Caco-2 (cell line): Measurements from ENCODE around the gene SORL1-AS1.

Experiments
- BruUV-seq: library from RNA; stranded (reverse); fragments of 400-500 nt; replicated peaks from 2 replicates; lab custom pipeline; 2021; lab: Mats Ljungman, UMichigan
- CTCF ChIA-PET: fragments of 300-600 bp; sonication (Branson Sonifier 250); formaldehyde crosslinking; loops from one replicate; lab custom pipeline; 2022; ENCODE audit warnings: antibody characterized with exemption; lab: Charles Lee
- POLR2A ChIA-PET: fragments of 300-600 bp; sonication (Branson Sonifier 250); formaldehyde crosslinking; loops from one replicate; lab custom pipeline; 2022; ENCODE audit warnings: antibody characterized with exemption; lab: Charles Lee
- DNase-seq, 2 experiments: peaks; one replicate each; pipeline versions ENCODE4 v3.0.0 to v3.0.0-alpha.2; 2020 to 2022
- H3K27me3 ChIP-seq: replicated peaks from 2 replicates; pipeline ENCODE4 v1.6.0; 2011; ENCODE audit warnings: low read length; ENCODE audit not compliant: control insufficient read depth, insufficient read depth
- H3K36me3 ChIP-seq: 2 replicates; pipeline ENCODE4 v1.5.1; 2011; ENCODE audit warnings: low read length; ENCODE audit not compliant: control insufficient read depth, insufficient read depth
- H3K4me1 ChIP-seq: fragments of 250-450 bp; sonication (Bioruptor Pico); 2 replicates; pipeline ENCODE4 v1.5.1; 2020; ENCODE audit warnings: mild to moderate bottlenecking
- H3K4me3 ChIP-seq: 2 replicates; pipeline ENCODE4 v1.5.1; 2011; ENCODE audit warnings: low read depth, mild to moderate bottlenecking, control low read depth, low read length
- H3K9me3 ChIP-seq: fragments of 250-450 bp; sonication (Bioruptor Pico); 2 replicates; pipeline ENCODE4 v1.5.1; 2020; ENCODE audit warnings: mild to moderate bottlenecking, moderate library complexity
- H3K27ac Mint-ChIP-seq: one replicate; pipeline ENCODE4 v1.8.0; 2022; ENCODE audit warnings: mixed read lengths; ENCODE audit not compliant: unreplicated experiment
- H3K27me3 Mint-ChIP-seq: one replicate; pipeline ENCODE4 v1.8.0; 2022; ENCODE audit warnings: mixed read lengths; ENCODE audit not compliant: insufficient read depth, unreplicated experiment
- H3K36me3 Mint-ChIP-seq: one replicate; pipeline ENCODE4 v1.8.0; 2022; ENCODE audit warnings: mild to moderate bottlenecking, mixed read lengths; ENCODE audit not compliant: insufficient read depth, unreplicated experiment
- H3K4me1 Mint-ChIP-seq: one replicate; pipeline ENCODE4 v1.8.0; 2022; ENCODE audit warnings: low read depth, mixed read lengths; ENCODE audit not compliant: unreplicated experiment
- H3K4me3 Mint-ChIP-seq: one replicate; pipeline ENCODE4 v1.8.0; 2022; ENCODE audit warnings: mild to moderate bottlenecking, moderate library complexity, mixed read lengths; ENCODE audit not compliant: unreplicated experiment
- H3K9me3 Mint-ChIP-seq: one replicate; pipeline ENCODE4 v1.8.0; 2022; ENCODE audit warnings: mixed read lengths; ENCODE audit not compliant: unreplicated experiment
- intact Hi-C: fragments of 100-400 bp; cut with micrococcal nuclease; formaldehyde crosslinking; loops from one replicate; pipeline ENCODE4 v1.10.0; 2022; ENCODE audit not compliant: unreplicated experiment
- TF ChIP-seq, protein P1 (sequence below), 2 experiments: fragments of 200-600 bp in 1 of 2; IDR thresholded peaks; 1 replicate in 1 of 2; 2 replicates in 1 of 2; pipeline versions ENCODE4 v1.5.1 to v1.8.0; 2011 to 2022; ENCODE audit warnings: antibody characterized with exemption in 1 of 2, control low read depth in 1 of 2, inconsistent platforms in 1 of 2, low read depth in 1 of 2, low read length in 1 of 2, mild to moderate bottlenecking in 1 of 2, moderate library complexity in 1 of 2; ENCODE audit not compliant: insufficient read depth in 1 of 2, severe bottlenecking in 1 of 2, unreplicated experiment in 1 of 2

Gene SORL1-AS1

DNA sequence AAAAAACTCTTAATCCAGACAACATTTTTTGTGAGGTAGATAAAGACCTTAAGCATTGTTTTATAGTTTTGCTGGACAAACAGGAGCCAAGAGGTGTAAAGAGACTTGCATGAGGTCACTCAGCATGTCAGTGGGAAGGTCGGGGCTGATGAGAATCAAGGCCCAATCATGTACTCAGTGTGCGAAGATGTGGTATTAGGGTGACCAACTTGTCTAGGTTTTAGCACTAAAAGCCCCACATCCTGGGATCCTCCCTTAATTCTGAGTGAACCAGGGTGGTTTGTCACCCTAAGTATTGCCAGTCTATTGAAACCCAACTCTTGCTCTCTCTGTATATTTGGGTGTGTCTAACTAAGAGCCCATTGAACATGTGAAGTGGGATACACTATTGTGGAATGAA is 19.5 kb upstream of the SORL1-AS1 start:
- H3K27me3 ChIP-seq: no peaks in the 10 kb centered on the region
- H3K4me1 ChIP-seq: peaks cover 15% of the 10 kb centered on the region
- no peak overlapping the region for H3K4me3 Mint-ChIP-seq
- intact Hi-C loops: no loop called here
- no peaks in the 10 kb centered on the region for H3K9me3 ChIP-seq
- TF ChIP-seq, protein P1, sequence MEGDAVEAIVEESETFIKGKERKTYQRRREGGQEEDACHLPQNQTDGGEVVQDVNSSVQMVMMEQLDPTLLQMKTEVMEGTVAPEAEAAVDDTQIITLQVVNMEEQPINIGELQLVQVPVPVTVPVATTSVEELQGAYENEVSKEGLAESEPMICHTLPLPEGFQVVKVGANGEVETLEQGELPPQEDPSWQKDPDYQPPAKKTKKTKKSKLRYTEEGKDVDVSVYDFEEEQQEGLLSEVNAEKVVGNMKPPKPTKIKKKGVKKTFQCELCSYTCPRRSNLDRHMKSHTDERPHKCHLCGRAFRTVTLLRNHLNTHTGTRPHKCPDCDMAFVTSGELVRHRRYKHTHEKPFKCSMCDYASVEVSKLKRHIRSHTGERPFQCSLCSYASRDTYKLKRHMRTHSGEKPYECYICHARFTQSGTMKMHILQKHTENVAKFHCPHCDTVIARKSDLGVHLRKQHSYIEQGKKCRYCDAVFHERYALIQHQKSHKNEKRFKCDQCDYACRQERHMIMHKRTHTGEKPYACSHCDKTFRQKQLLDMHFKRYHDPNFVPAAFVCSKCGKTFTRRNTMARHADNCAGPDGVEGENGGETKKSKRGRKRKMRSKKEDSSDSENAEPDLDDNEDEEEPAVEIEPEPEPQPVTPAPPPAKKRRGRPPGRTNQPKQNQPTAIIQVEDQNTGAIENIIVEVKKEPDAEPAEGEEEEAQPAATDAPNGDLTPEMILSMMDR (IDR thresholded peaks at IDR 0.05; ENCODE audit: insufficient read depth in 1 of 2, low read depth in 1 of 2, low read length in 1 of 2, severe bottlenecking in 1 of 2, unreplicated experiment in 1 of 2): no peak
- DNase-seq: no peak
- ChIA-PET CTCF (no interaction called here), POLR2A (no interaction called here)
- no peak overlapping the region for H3K4me3 ChIP-seq
- H3K4me1 Mint-ChIP-seq: peaks cover 9% of the 10 kb centered on the region
- no peaks in the 10 kb centered on the region for H3K9me3 Mint-ChIP-seq
- no peak overlapping the region for H3K27ac Mint-ChIP-seq
- H3K36me3 ChIP-seq: no peaks in the 10 kb centered on the region
- no TSS peak for BruUV-seq
- H3K27me3 Mint-ChIP-seq: no peaks in the 10 kb centered on the region
- peaks cover 2% of the 10 kb centered on the region for H3K36me3 Mint-ChIP-seq

DNA sequence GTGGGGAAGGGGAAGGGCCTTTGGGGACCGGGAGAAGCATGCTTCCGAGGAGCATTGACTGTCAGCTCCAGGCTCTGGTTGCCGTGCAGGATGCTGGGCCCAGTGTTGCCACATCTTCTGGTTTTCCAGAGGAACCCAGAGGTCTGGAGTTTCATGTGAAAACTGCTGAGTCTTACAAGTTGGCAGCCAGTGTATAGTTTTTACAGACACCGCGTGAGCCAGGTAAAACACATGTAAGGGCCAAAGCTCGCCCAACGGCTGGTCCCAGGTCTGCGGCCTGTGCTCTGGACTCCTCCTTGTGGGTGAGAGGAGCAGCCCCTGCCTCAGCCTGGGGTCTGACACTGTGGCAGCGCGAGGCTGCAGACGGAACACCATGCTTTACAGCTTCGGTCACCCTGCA is 18.4 kb upstream of the SORL1-AS1 start:
- POLR2A ChIA-PET: no interaction called here
- intact Hi-C loops: no loop called here
- H3K4me1 Mint-ChIP-seq: peaks cover 14% of the 10 kb centered on the region

DNA sequence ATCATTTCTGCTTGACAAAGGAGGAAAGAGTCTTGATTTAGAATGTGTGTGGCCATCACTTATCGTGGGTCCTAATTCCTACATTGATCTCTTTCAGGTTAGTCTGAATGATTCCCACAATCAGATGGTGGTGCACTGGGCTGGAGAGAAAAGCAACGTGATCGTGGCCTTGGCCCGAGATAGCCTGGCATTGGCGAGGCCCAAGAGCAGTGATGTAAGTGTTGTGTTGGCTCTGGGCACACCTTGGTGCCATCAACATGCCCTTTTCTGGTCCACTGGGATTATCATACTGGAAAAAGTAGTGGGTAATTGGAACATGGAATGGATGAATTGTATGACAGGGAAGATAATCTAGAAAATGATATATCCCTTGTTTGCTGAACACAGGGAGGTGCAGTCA is 17.1 kb upstream of the SORL1-AS1 start:
- H3K27me3 Mint-ChIP-seq: no peaks in the 10 kb centered on the region
- Histone ChIP-seq H3K36me3 (no peaks in the 10 kb centered on the region), H3K4me1 (peaks cover 32% of the 10 kb centered on the region), H3K4me3 (no peak overlapping the region), H3K27me3 (no peaks in the 10 kb centered on the region), H3K9me3 (no peaks in the 10 kb centered on the region)
- POLR2A ChIA-PET: no interaction called here
- no peak overlapping the region for H3K27ac Mint-ChIP-seq
- DNase-seq: no peak
- peaks cover 26% of the 10 kb centered on the region for H3K4me1 Mint-ChIP-seq
- no peaks in the 10 kb centered on the region for H3K9me3 Mint-ChIP-seq
- H3K4me3 Mint-ChIP-seq: no peak overlapping the region
- H3K36me3 Mint-ChIP-seq: no peaks in the 10 kb centered on the region
- no TSS peak for BruUV-seq
- CTCF ChIA-PET: no interaction called here
- intact Hi-C loops: no loop called here
- TF ChIP-seq, protein P1 (IDR thresholded peaks at IDR 0.05; ENCODE audit: insufficient read depth in 1 of 2, low read depth in 1 of 2, low read length in 1 of 2, severe bottlenecking in 1 of 2, unreplicated experiment in 1 of 2): no peak

More for the DNA sequence above, 18.4 kb upstream of the SORL1-AS1 start:
- CTCF ChIA-PET: no interaction called here
- Histone ChIP-seq H3K4me3 (no peak overlapping the region), H3K27me3 (no peaks in the 10 kb centered on the region), H3K36me3 (no peaks in the 10 kb centered on the region), H3K4me1 (peaks cover 23% of the 10 kb centered on the region), H3K9me3 (no peaks in the 10 kb centered on the region)
- no TSS peak for BruUV-seq
- no peaks in the 10 kb centered on the region for H3K27me3 Mint-ChIP-seq
- H3K4me3 Mint-ChIP-seq: no peak overlapping the region
- TF ChIP-seq, protein P1 (IDR thresholded peaks at IDR 0.05; ENCODE audit: insufficient read depth in 1 of 2, low read depth in 1 of 2, low read length in 1 of 2, severe bottlenecking in 1 of 2, unreplicated experiment in 1 of 2): no peak
- H3K27ac Mint-ChIP-seq: no peak overlapping the region
- H3K36me3 Mint-ChIP-seq: no peaks in the 10 kb centered on the region
- DNase-seq: no peak
- no peaks in the 10 kb centered on the region for H3K9me3 Mint-ChIP-seq
